ENCODE data around the gene DIRAS1.
"Not testable (repeated sequence)": the region's sequence is repeated elsewhere in the genome, so short reads cannot be mapped to it uniquely, and the experiment has no call there.

DIRAS1 gene

DNA sequence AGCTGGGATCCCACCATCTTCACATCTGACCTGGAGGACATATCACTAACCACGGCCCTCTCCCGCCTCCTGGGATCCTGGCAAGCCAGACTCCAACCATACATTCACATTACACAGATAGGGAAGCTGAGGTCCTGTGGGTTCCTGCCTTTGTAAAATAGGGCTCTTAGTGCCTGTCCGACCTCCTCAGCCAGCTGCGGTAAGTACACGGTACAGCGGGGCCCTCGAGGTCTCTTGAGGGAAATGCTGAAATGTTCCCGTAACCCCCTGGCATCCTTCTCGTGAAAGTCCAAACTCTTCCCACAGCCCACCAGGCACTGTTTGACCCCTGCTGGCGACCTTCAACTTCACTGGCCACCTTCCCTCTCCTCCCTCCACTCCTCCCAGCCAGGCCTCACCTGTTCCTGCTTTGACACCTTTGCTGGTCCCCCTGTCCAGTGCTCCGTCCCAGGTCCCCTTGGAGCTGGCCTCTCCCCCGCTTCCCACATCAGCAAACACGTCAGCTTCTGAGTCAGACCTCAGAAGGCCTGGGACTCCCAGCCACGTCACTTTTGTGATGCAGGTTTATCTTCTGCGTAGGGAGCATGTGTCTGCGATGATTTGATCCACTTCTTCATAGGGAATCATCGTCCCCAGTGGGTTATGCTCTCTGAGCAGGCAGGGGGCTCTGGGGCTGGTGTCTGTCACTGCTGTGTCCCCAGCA lies 9.8 kb downstream of the DIRAS1 start:
- DNase-seq (ENCODE audit: low read depth in 2 of 2): no peak

DNA sequence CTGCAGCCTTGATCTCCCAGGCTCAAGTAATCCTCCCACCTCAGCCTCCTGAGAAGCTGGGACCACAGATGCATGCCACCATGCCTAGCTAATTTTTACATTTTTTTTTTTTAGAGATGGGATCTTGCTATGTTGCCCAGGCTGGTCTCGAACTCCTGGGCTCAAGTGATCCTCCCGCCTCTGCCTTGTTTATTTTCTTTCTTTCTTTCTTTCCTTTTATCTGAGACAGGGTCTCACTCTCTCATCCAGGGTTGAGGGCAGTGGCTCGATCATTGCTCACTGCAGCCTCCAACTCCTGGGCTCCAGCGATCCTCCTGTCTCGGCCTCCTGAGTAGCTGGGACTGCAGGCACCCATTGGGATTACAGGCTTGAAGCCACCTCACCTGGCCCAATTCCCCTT lies 14.9 kb downstream of the DIRAS1 start:
- no peak for DNase-seq (ENCODE audit: low read depth in 2 of 2)

DNA sequence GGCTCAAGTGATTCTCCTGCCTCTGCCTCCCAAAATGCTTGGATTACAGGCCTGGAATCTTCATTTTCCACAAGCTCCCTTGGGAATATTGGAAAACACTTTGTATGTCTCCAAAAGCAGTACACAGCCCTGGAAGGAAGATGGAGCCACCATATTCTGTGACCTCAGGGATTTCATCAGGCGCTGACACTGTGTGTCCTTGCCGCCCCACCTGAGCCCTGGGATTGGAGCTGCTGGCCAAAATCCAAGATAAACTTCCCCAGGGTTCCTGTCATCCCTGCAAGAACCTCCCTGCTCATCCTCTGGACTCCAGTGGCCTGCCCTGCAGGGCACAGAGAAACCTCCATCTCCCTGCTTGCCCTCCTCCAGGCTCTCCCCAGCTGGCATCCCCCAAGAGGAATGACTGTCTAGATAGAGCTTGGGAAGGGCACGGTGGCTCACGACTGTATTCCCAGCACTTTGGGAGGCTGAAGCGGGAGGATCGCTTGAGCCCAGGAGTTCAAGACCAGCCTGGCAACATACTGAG lies 17.4 kb downstream of the DIRAS1 start:
- DNase-seq (ENCODE audit: low read depth in 2 of 2): no peak

DNA sequence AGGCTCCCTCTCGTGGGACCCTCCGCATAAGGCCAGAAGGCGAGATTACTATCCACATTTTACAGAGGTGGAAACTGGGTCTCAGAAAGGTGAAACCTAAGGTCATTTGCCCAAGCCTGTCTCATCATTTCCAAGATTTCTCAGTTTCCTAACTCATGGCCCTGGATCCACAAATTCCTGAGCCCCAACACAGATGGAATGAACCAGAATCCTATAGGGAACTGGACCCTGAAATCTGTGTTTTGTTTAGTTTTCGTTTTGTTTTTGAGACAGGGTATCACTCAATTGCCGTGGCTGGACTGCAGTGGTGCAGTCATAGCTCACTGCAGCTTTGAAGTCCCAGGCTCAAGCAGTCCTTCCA lies 18.1 kb downstream of the DIRAS1 start:
- no peak for DNase-seq (ENCODE audit: low read depth in 2 of 2)

DNA sequence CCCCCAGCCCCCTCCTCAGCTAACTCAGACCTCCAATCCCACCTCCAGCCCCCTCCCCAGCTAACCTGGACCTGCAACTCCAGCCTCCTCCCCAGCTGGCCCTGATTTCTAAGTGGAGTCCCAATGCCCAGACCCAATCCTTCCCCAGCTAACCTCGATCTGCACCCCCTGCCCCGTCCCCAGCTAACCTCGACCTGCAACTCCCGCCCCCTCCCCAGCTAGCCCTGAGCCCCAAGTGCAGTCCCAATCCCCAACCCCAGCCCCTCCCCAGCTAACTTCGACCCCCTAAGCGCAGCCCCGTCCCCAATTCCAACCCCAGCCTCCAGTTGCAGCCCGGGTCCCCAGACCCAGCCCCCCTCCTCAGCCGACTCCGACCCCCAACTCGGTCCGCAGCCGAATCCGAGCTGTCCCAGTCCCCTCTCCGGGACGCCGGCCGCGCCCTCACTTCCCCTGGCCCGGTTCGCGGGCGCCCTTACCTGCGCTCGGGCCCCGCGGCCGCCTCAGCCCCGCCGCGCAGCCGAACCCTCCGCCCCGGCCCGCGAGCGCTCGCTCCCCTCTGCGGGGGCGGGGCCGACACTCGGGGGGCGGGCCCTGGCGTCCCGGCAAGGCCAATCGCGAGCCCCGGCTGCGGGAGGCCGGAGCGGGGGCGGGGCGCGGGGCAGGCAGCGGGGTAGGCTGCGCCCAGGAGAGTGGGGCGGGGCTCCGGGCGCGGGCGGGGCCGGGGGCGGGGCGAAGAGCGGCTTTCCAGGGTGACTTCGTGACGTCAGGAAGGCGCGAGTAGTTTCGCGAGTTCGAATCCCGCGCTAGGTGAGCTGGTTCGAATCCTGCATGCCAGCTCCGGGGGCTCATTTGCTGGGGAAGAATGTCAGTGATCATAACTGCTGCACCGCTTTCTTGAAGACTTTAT lies 18.7 kb downstream of the DIRAS1 start, which contains the start of gene GNG7:
GNG7 (minus strand) TSS at position 525 of the 907 bp plus-strand sequence. CDS start 182,006 bp downstream, outside the sequence.
- peak; percentile 86 to 89 for DNase-seq (ENCODE audit: low read depth in 2 of 2)

DNA sequence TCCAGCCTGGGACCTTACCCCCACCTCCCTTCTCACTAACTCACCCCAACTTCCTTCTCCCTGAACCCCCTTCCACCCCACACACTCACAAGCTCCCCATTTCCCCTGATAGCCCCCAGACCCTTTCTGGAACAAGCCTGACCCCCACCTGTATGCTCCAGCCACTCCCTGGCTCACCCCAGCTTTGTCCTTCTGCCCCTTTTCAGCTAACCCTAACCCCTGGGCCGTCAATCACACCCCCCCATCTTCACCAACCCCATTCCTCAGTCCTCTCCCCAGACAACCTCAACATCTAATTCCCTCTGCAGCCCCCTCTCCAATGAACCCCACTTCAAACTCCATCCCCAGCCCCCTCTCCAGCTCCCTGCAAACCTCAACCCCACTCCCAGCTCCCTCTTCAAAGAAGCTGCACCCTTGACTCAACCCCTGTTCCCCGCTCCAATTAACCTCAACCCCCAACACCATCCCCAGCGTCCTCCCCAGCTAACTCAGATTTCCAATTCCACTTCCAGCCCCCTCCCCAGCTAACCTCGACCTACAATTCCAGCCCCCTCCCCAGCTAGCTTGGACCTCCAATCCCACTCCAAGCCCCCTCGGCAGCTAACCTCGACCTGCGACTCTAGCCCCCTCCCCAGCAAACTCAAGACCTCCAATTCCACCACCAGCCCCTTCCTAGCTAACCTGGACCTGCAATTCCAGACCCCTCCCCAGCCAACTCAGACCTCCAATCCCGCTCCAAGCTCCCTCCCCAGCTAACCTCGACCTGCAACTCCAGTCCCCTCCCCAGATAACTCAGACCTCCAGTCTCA lies 19.6 kb downstream of the DIRAS1 start:
- no peak for DNase-seq (ENCODE audit: low read depth in 2 of 2)

DNA sequence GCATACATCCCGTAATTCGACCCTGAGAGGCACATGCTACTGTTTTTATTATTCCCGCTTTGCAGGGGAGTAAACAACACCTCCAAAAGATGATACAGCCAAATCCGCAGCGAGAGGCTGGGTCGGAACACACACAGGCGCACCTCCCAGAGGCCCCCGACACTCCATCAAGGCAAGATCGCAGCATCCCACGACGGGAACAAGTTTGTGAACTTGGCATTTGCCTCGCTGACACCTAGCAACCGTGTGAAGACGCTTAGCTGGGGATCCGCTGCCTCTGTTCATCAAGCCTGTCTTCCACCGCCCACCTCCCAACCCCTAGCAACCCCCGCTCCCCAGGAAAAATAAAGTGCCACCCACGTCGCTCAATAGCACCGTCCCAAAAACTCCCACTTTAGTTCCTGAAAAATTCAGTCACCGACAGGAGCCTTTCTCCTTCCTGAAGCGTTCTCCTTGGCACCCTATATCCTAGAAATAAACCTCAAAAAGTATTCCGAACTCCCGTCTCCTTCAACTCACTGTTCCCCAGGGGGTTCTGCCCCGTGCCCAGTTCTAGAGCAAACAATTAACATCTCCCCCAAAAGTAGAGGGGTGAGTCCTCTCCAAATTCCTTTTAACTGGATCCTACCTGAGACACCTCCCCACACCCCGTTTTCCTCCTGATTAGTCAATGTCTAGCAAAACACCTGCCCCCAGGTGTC lies 20.4 kb downstream of the DIRAS1 start:
- no peak for DNase-seq (ENCODE audit: low read depth in 2 of 2)

DNA sequence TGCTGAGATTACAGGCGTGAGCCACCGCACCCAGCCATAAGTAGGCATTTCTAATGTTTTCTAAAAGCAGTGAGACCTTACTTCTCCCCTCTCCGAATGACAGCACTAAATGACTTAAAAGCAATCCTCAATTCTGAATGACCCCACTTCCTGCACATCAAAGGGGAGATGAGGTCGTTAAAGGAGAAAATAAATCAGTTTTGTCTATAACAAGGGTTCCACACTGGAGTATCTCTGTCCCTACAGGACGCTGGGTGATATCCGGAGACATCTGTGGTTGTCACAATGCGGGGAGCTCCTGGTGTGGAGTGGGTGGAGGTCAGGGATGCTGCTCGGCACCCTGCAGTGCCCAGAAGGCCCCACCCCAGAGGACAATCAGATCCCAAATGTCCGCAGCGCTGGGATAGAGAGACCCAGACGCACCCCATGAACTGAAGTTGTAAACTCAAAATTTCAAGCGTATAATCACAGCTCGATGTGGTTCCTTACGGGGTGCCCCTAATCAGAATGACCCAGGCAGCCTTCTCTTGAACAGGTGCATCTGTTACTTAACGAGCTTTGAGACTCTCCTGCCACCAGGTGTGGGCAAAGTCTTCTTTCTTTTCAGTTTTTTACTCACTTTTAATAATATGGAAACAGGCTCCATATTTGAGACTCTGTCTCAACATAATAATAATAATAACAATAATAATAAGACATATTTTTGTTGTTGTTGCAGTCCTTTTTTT lies 21.6 kb downstream of the DIRAS1 start:
- DNase-seq (ENCODE audit: low read depth in 2 of 2): no peak

DNA sequence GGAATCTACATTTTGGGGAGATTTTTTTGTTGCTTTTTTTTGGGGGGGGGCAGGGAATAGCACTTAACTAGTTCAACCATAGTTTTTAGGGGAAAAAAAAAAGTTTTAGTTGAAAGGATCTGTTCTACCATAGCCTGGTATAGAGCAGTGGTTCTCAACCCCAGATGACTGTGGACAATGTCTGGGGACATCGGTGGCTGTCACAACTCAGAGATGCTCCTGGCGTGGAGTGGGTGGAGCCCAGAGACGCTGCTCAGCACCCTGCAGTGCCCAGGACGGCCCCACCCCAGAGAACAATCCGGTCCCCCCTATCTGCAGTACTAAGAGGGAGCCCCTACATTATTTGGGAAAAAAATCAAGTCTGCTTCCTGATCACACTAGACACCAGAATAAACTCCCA lies 27.0 kb downstream of the DIRAS1 start:
- no peak for DNase-seq (ENCODE audit: low read depth in 2 of 2)

DNA sequence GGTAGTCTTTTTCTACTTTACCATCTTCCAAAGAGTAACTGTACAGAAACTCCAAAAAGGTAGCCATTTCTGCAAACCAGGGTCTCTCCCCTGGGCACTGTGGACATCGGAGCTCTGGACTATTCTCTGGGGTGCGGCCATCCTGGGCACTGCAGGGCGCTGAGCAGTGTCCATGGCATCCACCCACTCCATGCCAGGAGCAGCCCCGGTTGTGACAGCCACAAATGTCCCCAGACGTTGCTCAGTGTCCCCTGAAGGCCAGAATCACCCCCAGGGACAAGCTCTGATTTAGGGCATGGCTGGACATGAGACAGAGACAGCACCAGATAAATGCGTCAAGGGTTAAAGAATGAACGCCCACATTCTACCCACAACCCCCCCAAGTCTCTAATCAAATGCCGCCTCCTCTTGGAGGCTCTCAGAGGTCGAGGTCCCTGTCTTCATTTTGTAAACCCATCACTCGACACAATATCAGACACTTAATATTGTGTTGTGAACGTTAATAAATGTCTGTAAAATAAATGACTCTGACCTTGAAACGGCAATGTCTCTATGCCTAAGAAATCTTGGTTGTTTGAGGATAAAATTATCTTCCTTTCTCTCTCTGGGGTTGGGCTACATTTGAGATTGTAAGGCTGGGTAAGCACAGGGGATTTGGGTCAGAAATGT lies 27.5 kb downstream of the DIRAS1 start:
- DNase-seq (ENCODE audit: low read depth in 2 of 2): no peak

DNA sequence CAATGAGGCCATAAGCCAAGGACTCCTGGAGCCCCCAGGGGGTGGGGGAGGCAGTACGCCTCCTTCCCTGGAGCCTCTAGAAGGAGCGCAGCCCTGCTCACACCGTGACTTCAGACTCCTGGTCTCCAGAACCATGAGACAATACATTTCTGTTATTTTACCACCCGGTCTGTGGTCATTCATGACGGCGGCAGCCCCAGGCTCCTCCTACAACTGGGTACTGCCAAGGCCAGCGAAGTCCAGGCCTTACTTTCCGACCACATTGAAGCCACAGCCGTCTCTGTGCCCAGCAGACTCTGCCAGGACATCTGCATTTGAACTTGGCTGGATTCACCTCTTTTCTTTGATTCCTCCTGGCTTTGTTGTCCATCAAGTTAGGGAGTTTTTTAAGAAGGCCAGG lies 29.2 kb downstream of the DIRAS1 start:
- DNase-seq (ENCODE audit: low read depth in 2 of 2): no peak

DNA sequence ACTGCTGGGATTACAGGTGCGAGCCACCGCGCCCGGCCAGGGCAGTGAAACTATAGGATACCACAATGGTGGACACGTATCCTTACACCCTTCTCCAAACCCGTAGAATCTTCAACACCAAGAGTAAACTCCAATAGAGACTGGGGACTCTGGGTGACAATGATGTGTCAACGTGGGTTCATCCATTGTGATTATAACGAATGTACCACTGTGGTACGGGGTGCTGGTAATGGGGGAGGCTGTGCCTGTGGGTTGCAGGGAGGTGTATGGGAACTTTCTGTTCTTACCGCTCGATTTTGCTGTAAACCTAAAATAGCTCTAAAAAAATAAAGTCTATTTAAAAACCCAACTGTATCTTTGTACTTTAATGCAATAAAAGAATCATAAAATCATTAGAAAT lies 30.3 kb downstream of the DIRAS1 start:
- DNase-seq (ENCODE audit: low read depth in 2 of 2): no peak

DNA sequence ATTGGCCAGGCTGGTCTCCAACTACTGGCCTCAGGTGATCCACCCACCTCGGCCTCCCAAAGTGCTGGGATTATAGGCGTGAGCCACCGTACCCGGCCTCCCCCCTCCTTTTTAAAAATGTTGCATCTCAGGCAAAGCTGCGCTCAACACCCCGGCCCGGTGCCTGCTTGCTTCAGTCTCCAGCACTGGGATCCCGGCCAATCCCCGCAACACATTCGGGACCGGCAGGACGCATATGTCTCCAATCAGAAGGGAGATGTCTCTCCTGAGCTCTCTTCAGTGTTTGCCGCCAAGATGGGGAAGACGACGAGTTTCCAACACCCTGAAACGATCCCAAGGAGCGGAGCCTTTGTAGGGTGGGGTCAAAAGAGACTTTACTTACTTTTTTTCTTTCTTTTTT lies 34.8 kb downstream of the DIRAS1 start:
- no peak for DNase-seq (ENCODE audit: low read depth in 2 of 2)

DNA sequence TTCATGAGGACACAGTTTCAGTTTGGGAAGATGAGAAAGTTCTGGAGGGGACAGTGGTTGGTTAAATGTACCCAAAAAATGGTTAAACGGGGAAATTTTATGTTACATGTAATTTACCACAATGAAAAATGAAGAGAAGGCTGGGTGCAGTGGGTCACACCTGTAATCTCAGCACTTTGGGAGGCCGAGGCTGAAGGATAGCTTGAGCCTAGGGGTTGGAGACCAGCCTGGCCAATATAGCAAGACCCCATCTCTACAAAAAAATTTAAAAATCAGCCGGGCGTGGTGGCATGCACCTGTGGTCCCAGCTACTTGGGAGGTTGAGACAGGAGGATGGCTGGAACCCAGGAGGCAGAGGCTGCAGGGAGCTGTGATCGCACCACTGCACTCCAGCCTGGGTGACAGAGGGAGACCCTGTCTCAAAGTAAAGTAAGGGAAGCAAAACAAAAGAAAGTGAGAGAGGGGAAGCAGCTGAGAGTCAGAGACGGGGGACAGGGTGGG lies 35.9 kb downstream of the DIRAS1 start:
- no peak for DNase-seq (ENCODE audit: low read depth in 2 of 2)

DNA sequence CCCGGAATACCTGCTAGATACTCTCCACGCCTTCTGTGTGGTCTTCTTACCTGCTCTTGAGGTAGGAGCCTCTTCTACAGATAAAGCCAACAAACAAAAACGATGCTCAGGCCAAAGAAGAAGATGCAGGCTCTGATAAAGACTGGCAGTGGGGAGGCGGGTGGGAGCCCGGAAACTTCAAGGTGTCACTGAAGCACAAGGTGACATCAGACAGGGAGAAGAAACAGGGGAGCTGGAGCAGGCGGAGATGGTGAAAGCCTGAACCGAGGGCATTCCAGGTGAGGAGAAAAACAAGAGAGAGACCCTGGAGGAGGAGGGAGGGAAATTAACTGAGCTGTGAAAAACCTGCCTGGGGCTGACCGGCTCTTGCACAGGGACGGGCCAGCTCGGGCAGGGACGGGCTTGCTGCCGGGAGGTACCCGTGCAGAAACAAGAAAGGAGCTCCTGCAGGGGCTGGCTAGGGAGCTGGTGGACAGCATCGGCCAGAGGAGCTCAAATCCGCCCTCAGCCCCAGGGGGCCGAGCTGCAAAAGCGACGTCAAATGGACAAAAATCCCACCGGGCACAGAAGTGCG lies 37.7 kb downstream of the DIRAS1 start:
- DNase-seq (ENCODE audit: low read depth in 2 of 2): no peak

DNA sequence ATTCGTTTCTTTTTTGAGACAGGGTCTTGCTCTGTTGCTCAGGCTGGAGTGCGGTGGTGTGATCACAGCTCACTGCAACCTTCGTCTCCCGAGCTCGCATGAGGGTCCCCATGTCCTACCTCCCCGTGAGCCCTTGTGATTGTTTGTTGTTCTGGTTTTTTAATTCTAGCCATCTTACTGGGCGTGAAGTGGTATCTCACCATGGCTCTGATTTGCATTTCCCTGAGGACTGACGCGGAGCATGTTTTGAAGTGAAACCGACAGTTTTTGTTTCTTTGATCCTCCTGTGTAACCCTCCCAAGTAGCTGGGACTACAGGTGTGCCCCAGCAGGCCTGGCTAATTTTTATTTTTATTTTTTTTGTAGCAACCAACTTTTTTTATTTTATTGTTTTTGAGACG lies 40.4 kb downstream of the DIRAS1 start:
- no peak for DNase-seq (ENCODE audit: low read depth in 2 of 2)

DNA sequence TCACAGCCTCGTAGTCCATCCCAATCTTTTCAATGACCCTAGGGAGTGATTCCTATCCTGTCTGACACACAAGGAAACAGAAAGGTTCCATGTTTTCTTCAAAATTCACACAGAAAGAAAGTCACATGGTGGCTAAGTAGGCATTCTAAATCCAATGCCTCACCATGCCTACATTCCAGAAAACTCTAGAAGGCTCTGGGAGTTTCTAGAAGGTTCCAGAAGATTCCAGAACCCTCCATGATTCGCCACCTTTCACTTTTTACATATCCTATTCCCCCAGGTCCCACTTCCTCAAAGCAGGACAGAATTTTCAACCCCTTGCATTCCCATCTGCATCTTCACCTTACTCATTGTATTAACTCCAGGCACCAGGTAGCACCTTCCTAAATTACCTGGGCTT lies 41.7 kb downstream of the DIRAS1 start:
- DNase-seq (ENCODE audit: low read depth in 2 of 2): no peak

DNA sequence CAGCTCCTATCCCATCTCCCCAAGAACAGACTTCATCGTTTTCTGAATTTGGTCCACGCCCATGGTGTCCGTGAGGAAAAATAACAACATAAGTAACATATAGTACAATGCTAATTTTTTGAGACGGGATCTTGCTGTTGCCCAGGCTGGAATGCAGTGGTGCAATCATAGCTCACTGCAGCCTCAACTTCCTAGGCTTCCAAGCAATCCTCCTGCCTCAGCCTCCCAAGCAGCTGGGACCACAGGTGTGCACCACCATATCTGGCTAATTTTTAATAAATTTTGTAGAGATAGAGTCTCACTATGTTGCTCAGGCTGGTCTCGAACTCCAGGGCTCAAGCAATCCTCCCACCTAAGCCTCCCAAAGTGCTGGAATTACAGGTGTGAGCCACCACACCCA lies 42.2 kb downstream of the DIRAS1 start:
- DNase-seq (ENCODE audit: low read depth in 2 of 2): not testable (repeated sequence)

DNA sequence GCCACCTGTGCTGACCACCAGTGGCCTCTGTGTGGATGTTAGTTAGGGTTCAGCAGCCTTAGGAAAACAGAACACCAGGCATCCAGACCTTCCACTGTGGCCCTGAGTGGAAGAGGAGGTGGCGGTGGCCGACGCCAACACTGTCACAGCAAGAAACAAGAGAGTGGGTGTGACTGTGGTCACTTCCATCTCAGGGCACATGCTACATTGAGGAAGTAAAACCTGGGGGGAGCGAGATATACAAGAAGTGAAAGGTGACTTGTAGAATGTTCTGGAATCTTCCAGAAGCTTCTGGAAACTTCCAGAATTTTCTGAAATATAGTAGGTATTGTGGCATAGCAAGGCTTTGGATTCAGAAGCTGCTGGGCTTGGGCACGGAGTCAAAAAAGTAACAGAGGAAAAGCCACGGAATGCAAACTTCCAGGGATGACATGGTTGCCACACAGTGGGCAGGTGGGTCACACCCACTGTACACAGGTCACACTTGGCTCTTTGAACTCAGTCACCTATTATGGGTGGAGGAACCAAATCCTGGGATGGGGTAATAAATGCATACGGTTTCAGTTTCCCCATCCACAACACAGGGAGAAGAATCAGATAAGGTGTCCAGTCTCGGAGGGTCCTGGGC lies 43.0 kb downstream of the DIRAS1 start:
- DNase-seq (ENCODE audit: low read depth in 2 of 2): no peak

All from activated CD8-positive, alpha-beta memory T cell treated with anti-CD3 and anti-CD28 coated beads for 4 hours (primary cell).